ENCODE results near the gene COL6A1.

COL6A1 gene

DNA sequence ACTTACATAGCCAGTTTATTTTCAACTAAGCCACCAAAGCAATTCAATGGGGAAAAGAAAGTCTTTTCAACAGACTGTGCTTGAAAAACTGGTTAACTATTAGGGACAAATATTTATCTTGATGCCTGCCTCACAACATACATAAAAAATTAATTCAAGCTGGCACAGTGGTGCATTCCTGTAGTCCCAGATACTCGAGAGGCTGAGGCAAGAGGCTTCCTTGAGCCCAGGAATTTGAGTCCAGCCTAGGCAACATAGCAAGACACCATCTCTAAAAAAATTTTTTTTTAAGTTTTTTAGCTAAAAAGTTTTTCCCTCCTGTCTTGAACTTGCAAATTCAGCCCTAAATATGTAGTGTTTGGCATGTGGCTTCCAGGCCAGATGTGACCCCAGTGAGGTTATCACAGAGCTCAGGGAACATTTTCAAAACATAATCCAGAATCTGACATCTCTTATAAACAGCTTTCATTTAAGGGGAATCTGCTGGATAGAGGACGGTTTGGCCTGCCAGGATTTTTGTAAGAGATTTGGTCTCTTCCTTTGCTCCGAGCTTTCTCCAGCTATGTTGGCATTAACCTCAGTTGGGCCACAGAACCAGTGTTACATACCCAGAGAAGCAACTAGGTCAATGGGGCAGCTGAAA lies 46.4 kb downstream of the COL6A1 start:
- Mint-ChIP-seq H3K36me3 (peaks cover 2% of the 10 kb centered on the region), H3K4me3 (no peak overlapping the region), H3K9me3 (peaks cover 10% of the 10 kb centered on the region), H3K27me3 (peaks cover 2% of the 10 kb centered on the region), H3K27ac (no peak overlapping the region), H3K4me1 (no peaks in the 10 kb centered on the region)

- Mint-ChIP-seq H3K4me3 (no peak overlapping the region), H3K27ac (no peak overlapping the region)
These were observed 47.1 kb downstream of the COL6A1 start for GRCh38 chr21:46028573-46029091.

GRCh38 chr21:46029186-46029924 lies 47.8 kb downstream of the COL6A1 start:
- no peak overlapping the region for H3K27ac Mint-ChIP-seq
- H3K4me3 Mint-ChIP-seq: no peak overlapping the region
- H3K9me3 Mint-ChIP-seq: peaks cover 10% of the 10 kb centered on the region
- H3K4me1 Mint-ChIP-seq: no peaks in the 10 kb centered on the region
- peaks cover 2% of the 10 kb centered on the region for H3K27me3 Mint-ChIP-seq
- H3K36me3 Mint-ChIP-seq: peaks cover 2% of the 10 kb centered on the region

More at GRCh38 chr21:46028573-46029091, 47.1 kb downstream of the COL6A1 start:
- Mint-ChIP-seq H3K4me1 (no peaks in the 10 kb centered on the region), H3K27me3 (peaks cover 2% of the 10 kb centered on the region), H3K9me3 (peaks cover 10% of the 10 kb centered on the region), H3K36me3 (peaks cover 2% of the 10 kb centered on the region)

GRCh38 chr21:46031484-46031883 lies 49.9 kb downstream of the COL6A1 start:
- no peak overlapping the region for H3K27ac Mint-ChIP-seq
- no peak overlapping the region for H3K4me3 Mint-ChIP-seq
- H3K4me1 Mint-ChIP-seq: no peaks in the 10 kb centered on the region
- peaks cover 10% of the 10 kb centered on the region for H3K9me3 Mint-ChIP-seq
- H3K27me3 Mint-ChIP-seq: no peaks in the 10 kb centered on the region
- peaks cover 2% of the 10 kb centered on the region for H3K36me3 Mint-ChIP-seq

GRCh38 chr21:46032100-46032499 lies 50.5 kb downstream of the COL6A1 start:
- Mint-ChIP-seq H3K9me3 (peaks cover 10% of the 10 kb centered on the region), H3K36me3 (peaks cover 2% of the 10 kb centered on the region), H3K4me1 (no peaks in the 10 kb centered on the region), H3K4me3 (no peak overlapping the region), H3K27me3 (no peaks in the 10 kb centered on the region), H3K27ac (no peak overlapping the region)

GRCh38 chr21:46033410-46034400 lies 52.1 kb downstream of the COL6A1 start:
- peaks cover 10% of the 10 kb centered on the region for H3K9me3 Mint-ChIP-seq

GRCh38 chr21:46035809-46036695 lies 54.5 kb downstream of the COL6A1 start:
- H3K4me3 Mint-ChIP-seq: no peak overlapping the region
- H3K4me1 Mint-ChIP-seq: no peaks in the 10 kb centered on the region
- no peaks in the 10 kb centered on the region for H3K27me3 Mint-ChIP-seq
- H3K36me3 Mint-ChIP-seq: no peaks in the 10 kb centered on the region
- no peaks in the 10 kb centered on the region for H3K9me3 Mint-ChIP-seq
- no peak overlapping the region for H3K27ac Mint-ChIP-seq

More at GRCh38 chr21:46033410-46034400, 52.1 kb downstream of the COL6A1 start:
- Mint-ChIP-seq H3K4me1 (no peaks in the 10 kb centered on the region), H3K36me3 (peaks cover 2% of the 10 kb centered on the region), H3K4me3 (no peak overlapping the region), H3K27ac (no peak overlapping the region), H3K27me3 (no peaks in the 10 kb centered on the region)

DNA sequence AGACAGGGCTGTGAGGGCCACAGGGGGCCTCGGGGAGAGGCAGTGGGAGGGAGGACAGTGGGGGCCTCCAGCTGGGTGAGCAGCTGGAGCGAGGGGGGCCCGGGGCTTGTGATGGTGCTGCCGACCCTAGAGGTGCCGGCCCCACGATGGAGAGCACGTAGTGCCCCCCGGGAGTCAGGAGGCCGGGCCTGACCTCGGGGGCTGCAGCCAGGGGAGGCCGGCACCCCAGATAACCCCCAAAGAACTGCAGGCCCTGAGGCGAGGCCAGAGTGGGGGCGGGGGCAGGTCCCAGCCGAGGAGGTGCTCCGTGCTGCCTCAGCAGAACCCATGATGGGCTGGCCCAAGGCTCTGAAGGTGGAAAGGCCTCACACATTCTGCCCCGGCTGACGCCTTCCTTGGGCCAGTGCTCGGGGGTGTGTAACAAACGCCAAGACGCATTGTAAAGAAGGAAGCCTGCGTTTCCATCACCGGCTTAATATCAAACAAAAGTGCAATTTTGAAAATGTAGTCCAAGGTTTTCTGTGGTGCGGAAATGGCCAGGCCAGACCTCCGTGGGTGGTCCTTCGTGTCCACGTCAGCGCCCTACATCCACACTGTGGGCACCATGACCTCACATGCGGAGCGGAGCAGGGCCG lies 55.2 kb downstream of the COL6A1 start:
- Mint-ChIP-seq H3K36me3 (no peaks in the 10 kb centered on the region), H3K9me3 (no peaks in the 10 kb centered on the region), H3K27me3 (no peaks in the 10 kb centered on the region), H3K4me3 (no peak overlapping the region), H3K27ac (no peak overlapping the region), H3K4me1 (no peaks in the 10 kb centered on the region)

DNA sequence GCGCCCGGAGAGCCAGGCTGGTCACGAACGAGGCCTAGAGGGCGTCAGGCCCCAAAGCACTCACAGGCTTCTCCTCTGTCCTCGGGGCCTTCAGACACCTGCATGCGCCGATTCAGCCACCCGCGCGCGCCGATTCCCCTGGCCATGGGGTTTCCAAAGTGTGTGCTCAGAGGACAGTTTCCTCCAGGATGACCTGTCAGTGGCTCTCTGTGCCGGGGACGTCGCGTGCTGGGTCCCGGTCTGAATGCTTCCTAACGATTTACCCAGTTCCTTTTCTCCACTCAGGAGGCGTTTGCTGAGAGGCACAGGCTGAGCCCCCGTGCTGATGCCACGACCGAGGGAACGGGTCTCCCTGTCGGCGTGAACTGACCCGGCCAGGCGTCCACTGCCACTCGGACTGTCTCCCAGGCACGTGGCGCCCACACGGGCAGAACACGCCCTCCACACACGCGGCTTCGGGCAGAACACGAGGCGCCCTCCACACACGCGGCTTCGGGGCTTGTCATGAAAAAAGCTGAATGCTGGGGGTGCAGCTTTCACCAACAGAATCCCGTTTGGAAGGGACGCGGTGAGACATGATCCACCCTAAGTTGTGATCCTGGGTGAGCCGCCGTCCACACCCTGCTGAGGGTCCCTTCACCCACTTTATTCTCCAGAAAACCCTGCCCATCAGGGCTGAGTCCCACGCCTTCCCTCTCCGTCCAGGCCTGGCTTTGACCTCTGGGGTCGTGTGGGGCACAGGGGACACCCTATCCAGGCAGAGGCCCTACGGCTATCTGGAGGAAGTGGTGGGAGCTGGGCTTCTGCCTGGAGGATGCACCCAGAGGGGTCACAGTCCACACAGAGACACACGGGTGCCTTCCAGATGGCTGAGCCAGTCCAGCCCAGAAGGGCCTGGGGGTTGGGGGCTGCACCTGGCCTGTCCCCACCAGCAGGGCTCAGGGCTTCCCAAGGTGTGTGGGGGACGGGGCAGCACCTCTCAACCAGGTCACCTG lies 56.1 kb downstream of the COL6A1 start:
- no peaks in the 10 kb centered on the region for H3K36me3 Mint-ChIP-seq
- no peaks in the 10 kb centered on the region for H3K9me3 Mint-ChIP-seq
- no peak overlapping the region for H3K27ac Mint-ChIP-seq
- no peaks in the 10 kb centered on the region for H3K4me1 Mint-ChIP-seq
- no peaks in the 10 kb centered on the region for H3K27me3 Mint-ChIP-seq
- no peak overlapping the region for H3K4me3 Mint-ChIP-seq

DNA sequence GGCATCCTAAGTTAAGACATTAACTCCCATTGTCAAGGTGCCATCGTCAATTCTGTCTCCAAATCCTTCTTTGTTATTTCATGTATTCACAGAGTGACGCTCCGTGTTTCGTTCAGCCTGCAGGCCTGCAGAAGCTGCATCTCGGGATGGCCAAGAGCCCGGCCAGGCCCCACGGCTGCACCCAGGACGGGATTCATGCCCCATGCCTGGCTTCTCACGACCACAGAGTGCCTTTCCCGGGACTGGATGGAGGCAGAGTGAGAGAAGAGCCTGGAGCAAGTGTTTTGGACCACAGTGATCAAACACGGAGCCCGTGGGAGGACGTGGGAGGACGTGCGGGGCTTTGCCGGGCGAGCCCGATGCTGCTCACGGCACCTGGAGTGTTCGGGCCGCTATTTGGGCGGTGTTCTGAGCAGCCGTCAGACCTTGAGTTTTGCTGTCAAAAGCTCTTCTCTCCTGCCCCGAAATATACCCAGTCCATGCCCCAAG lies 56.8 kb downstream of the COL6A1 start:
- no peak overlapping the region for H3K4me3 Mint-ChIP-seq
- H3K9me3 Mint-ChIP-seq: no peaks in the 10 kb centered on the region
- no peaks in the 10 kb centered on the region for H3K27me3 Mint-ChIP-seq
- H3K4me1 Mint-ChIP-seq: no peaks in the 10 kb centered on the region
- no peak overlapping the region for H3K27ac Mint-ChIP-seq
- no peaks in the 10 kb centered on the region for H3K36me3 Mint-ChIP-seq

GRCh38 chr21:46038871-46039397 lies 57.4 kb downstream of the COL6A1 start:
- H3K27me3 Mint-ChIP-seq: no peaks in the 10 kb centered on the region
- no peak overlapping the region for H3K27ac Mint-ChIP-seq
- no peaks in the 10 kb centered on the region for H3K36me3 Mint-ChIP-seq
- H3K4me3 Mint-ChIP-seq: no peak overlapping the region
- H3K9me3 Mint-ChIP-seq: no peaks in the 10 kb centered on the region
- H3K4me1 Mint-ChIP-seq: no peaks in the 10 kb centered on the region

- no peaks in the 10 kb centered on the region for H3K36me3 Mint-ChIP-seq
- H3K27me3 Mint-ChIP-seq: no peaks in the 10 kb centered on the region
- H3K4me1 Mint-ChIP-seq: no peaks in the 10 kb centered on the region
- H3K27ac Mint-ChIP-seq: no peak overlapping the region
- no peaks in the 10 kb centered on the region for H3K9me3 Mint-ChIP-seq
- no peak overlapping the region for H3K4me3 Mint-ChIP-seq
These were observed 58.5 kb downstream of the COL6A1 start for GRCh38 chr21:46039891-46040660.
